ENCODE data around the gene OTUB2. TPM values are rescaled to one million over a fixed set of nuclear protein-coding genes. Genes with fewer than 3 reads are reported as not detected.

OTUB2 gene
- polyA plus RNA-seq, 3 donors, result 0.11 to 0.53 (median 0.24) TPM

GRCh38 chr14:94014382-94014781 is 11.8 kb upstream of the OTUB2 start:
- H3K27ac ChIP-seq (ENCODE audit: low read depth, low read length), result no peak overlapping the region
- WGBS, 3 donors, result 62 to 74% (median 69%) methylated on average over 6 of the region's 6 CpGs

GRCh38 chr14:94015223-94015622 is 10.9 kb upstream of the OTUB2 start:
- no peak overlapping the region for H3K27ac ChIP-seq (ENCODE audit: low read depth, low read length)
- 73 to 92% (median 88%) methylated on average over 2 of the region's 2 CpGs for WGBS, 3 donors

GRCh38 chr14:94016446-94016976 is 9.6 kb upstream of the OTUB2 start:
- WGBS, 3 donors, result 81 to 90% (median 82%) methylated on average over 8 of the region's 8 CpGs
- H3K27ac ChIP-seq (ENCODE audit: low read depth, low read length), result no peak overlapping the region

GRCh38 chr14:94018308-94018707 is 7.8 kb upstream of the OTUB2 start:
- 75 to 80% (median 75%) methylated on average over 8 of the region's 8 CpGs for WGBS, 3 donors
- no peak overlapping the region for H3K27ac ChIP-seq (ENCODE audit: low read depth, low read length)

DNA sequence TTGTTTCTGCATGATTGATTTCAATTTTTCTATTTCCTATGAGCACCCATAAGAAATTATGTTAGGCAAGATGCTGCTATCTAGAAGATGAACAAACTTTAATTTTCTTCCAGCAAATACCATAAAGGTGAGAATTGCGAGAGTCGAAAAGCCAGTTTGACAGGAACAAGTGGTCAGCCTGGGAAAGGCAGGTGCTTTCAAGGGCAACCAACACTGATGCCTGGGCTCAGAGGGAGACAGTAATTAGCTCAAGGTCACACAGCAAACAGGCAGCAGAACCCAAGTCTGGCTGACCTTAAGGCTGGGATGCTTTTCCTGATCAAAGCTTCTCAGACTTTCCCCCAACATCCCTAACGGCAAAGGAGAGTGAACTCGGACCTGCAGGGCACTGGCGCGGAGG is 6.8 kb upstream of the OTUB2 start:
- WGBS, 3 donors, result 40 to 80% (median 77%) methylated on average over 6 of the region's 6 CpGs
- H3K27ac ChIP-seq (ENCODE audit: low read depth, low read length), result no peak overlapping the region

DNA sequence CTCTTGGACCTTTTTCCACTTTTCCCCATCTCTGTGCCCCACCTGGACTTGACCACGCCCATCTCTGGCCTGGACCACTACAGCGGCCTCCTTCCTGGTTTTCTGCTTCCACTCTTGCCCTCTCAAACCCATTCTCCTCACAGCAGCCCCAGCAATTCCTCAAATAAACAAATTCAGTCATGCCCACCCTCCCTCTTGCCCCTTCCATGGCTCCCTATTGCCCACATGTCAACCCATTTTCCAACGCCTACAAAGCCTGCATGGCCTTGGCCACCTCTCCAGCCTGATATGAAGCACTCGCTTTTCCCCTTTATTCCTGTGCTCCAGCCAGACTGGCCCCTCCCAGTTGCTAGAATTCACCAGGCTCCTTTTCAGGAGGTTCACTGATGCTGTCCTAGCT is 5.9 kb upstream of the OTUB2 start:
- no peak overlapping the region for H3K27ac ChIP-seq (ENCODE audit: low read depth, low read length)
- 76 to 90% (median 88%) methylated on average over 4 of the region's 4 CpGs for WGBS, 3 donors

- 67 to 83% (median 79%) methylated on average over 2 of the region's 2 CpGs for WGBS, 3 donors
Measured at GRCh38 chr14:94021001-94021400, 5.1 kb upstream of the OTUB2 start.

DNA sequence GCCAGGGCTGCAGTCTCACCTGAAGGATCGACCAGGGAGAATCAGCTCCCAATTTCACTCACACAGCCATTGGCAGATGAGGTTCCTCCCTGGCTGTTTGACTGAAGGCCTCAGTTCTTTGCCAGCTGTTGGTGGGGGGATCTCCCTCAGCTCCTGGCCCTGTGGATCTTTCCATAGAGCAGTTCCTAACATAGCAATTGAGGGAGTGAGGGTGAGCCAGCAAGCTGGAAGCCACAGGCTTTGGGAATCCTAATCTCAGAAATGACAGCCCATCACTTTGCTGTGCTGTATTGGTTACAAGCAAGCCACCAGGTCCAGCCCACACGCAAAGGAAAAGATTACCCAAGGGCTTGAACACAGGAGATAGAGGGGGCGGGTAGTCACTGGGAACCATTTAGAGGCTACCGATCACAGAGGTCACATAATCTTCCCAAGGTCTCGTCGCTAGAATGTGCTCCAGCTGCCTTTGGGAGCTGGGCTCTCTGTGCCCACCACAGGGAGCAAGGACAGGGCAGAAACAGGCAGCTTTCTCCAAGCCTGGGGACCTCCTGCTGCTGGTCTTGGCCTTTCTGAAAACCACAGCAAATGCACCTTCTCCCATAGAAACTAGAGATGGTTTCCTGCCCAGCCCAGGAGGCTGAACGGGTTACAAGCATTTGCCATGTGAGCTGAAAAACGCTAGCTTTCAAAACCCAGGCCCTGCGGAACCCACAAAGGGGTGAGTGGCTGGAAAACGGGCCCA is 4.6 kb upstream of the OTUB2 start:
- no peak overlapping the region for H3K27ac ChIP-seq (ENCODE audit: low read depth, low read length)
- WGBS, 3 donors, result 62 to 76% (median 62%) methylated on average over 10 of the region's 10 CpGs

More at GRCh38 chr14:94021001-94021400, 5.1 kb upstream of the OTUB2 start:
- no peak overlapping the region for H3K27ac ChIP-seq (ENCODE audit: low read depth, low read length)

DNA sequence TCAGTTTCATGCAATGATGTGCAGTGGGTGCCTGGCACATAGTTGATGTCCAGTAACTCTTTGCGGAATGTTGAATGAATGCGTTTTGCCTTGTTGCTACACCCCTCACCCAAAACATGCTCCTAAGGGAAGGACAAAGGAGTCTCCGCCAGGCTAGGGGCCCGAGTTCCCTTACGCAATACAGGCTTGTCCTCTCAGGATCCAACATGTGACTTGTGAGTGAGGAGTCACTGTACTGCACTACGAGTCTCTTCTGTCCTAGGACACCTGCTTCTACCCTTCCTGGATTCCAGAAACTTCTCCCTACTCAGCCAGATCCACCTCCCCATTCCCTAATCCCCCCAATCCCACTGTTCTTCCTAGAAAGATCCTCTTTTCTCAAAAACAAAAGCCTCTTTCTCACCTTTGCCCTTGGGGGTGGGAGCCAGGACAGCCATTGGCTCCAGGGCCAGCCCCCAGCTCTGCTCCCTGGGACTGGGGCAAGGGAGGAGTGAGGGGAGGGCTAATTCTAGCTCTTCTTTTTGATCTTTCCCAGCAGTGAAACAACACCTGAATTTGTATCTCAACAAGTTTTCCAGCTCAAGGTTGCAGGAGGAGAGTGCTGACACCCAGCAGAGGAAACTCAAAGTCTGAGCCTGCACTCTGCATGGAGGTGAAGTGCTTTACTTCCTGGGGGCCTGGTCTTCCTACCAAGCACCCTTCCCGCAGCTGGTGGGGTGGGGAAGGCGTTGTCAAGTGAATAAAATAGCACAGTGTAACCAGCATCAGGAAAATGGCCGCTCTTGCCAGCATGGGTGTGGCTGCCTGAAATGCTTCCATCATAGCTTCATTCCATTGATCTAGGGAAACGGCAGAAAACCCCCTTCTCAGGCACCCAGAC is 3.4 kb upstream of the OTUB2 start:
- WGBS, 3 donors, result 65 to 76% (median 67%) methylated on average over 10 of the region's 10 CpGs
- no peak overlapping the region for H3K27ac ChIP-seq (ENCODE audit: low read depth, low read length)

GRCh38 chr14:94024549-94024948 is 1.6 kb upstream of the OTUB2 start:
- H3K27ac ChIP-seq (ENCODE audit: low read depth, low read length), result no peak overlapping the region
- 80 to 95% (median 94%) methylated on average over 2 of the region's 2 CpGs for WGBS, 3 donors

DNA sequence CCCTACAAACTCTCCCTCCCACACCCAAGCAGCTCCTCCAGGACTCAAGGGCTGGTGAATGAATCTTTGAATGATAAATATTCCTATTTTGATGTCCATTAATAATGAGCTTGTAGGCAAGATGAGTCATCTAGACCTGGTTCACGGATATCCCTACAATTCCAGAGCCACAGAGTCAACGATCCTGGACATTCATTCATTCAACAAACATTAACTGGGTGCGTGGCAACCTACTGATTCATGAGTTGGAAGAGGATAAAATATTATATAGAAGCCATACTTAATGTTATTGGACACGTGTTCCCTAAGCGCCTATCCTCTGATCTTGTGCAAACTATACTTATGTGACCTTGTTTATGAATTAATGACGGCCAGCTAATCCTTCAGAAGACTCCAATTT is 420 bp upstream of the OTUB2 start:
- WGBS, 3 donors, result 33 to 60% (median 57%) methylated on average over 6 of the region's 6 CpGs

GRCh38 chr14:94026889-94027469 is 839 bp downstream of the OTUB2 start:
- H3K27ac ChIP-seq (ENCODE audit: low read depth, low read length), result no peak overlapping the region
- 39 to 46% (median 45%) methylated on average over 17 of the region's 17 CpGs for WGBS, 3 donors

More for the DNA sequence above, 420 bp upstream of the OTUB2 start:
- H3K27ac ChIP-seq (ENCODE audit: low read depth, low read length), result no peak overlapping the region

DNA sequence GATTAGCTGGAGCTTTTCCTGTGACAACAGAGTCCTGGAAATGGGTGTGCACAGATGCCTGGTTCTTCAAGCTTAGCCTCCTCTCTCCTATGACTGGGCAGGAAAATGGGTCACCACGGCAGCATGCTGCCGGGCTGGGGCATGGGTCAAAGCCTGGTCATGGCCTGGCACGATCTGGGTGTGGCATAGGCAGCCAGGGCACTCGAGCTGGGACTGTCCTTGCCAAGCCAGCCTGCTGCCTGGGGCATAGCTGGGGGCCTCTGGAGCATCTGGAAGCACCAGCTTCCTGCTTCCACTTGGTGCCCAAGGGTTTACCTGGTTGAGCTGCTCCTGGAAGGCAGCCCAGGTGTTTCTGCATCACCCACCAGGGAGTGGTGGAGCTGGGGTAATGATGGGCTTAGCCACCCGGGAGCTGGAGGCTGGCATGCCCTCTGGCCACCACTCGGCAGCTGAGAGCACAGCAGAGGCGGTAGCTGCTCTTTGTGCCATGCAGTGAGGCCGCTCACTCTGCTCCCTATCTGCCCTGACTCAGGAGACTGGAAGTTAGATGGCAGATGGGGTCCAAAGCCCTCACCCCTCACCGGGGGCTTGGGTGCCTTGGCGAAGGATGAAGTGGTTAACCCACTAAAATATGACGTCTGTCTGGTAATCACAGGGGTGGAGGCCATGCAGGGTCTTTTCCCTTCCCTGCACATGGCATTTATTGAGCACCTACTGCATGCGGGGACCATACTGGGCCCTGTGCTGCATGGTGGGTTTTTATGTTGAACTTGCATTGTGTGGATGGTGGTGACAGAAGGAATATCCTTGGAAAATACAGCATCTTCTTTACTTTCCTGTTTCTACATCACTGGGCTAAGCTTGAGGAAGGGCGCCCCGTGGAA is 1.7 kb downstream of the OTUB2 start:
- no peak overlapping the region for H3K27ac ChIP-seq (ENCODE audit: low read depth, low read length)
- WGBS, 3 donors, result 84 to 88% (median 87%) methylated on average over 14 of the region's 14 CpGs

- WGBS, 3 donors, result 72 to 82% (median 75%) methylated on average over 4 of the region's 4 CpGs
- no peak overlapping the region for H3K27ac ChIP-seq (ENCODE audit: low read depth, low read length)
Measured at GRCh38 chr14:94028450-94028826, 2.3 kb downstream of the OTUB2 start.

GRCh38 chr14:94029265-94029664 is 3.1 kb downstream of the OTUB2 start:
- 39 to 84% (median 46%) methylated on average over 4 of the region's 4 CpGs for WGBS, 3 donors
- H3K27ac ChIP-seq (ENCODE audit: low read depth, low read length), result no peak overlapping the region

- WGBS, 3 donors, result 86 to 94% (median 89%) methylated on average over 7 of the region's 7 CpGs
- H3K27ac ChIP-seq (ENCODE audit: low read depth, low read length), result no peak overlapping the region
Measured at GRCh38 chr14:94029671-94030203, 3.6 kb downstream of the OTUB2 start.

- WGBS, 3 donors, result 82 to 93% (median 92%) methylated on average over 14 of the region's 14 CpGs
- H3K27ac ChIP-seq (ENCODE audit: low read depth, low read length), result no peak overlapping the region
Measured at GRCh38 chr14:94030571-94030970, 4.4 kb downstream of the OTUB2 start.
